CD4-positive, alpha-beta T cell treated with Interleukin-15 for 4 hours (primary cell): ENCODE results near the gene MPRIP.

ENCODE experiments used
- DNase-seq: peaks from one replicate; pipeline ENCODE4 v3.0.0-alpha.2; 2020; ENCODE audit warnings: low spot score

The MPRIP gene

DNA sequence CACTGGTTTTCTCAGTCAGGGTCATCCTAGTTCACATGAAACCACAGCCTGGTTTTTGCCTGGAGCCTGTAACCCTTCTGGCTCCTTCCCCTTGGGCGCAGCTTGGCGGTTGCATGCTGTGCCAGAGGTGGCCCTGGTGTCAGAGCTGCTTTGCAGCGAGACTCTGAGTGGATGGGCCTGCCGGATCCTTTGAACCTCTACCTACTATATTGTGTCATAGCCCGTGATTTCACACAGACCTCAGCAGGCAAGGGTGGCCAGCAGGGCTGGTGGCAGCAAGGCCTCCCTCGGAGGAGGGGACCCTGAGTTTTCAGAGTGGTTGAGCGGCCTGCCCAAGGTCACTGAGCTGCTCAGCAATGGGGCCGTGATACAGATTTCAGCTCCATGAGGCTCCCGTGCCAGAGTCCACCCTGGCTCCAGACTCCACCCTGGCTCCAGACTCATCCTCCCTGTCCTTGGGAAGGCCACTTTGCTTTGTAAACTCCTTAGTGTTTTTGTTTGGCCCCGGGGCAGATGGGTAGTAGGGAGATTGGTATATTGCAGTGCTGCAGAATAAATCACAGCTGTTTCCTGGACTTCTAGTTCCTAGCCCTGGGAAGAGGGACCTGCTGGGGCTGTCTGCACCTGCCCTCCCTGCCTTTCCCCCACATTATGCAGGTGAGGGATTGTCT is 9.7 kb downstream of the MPRIP start:
- DNase-seq, result no peak

DNA sequence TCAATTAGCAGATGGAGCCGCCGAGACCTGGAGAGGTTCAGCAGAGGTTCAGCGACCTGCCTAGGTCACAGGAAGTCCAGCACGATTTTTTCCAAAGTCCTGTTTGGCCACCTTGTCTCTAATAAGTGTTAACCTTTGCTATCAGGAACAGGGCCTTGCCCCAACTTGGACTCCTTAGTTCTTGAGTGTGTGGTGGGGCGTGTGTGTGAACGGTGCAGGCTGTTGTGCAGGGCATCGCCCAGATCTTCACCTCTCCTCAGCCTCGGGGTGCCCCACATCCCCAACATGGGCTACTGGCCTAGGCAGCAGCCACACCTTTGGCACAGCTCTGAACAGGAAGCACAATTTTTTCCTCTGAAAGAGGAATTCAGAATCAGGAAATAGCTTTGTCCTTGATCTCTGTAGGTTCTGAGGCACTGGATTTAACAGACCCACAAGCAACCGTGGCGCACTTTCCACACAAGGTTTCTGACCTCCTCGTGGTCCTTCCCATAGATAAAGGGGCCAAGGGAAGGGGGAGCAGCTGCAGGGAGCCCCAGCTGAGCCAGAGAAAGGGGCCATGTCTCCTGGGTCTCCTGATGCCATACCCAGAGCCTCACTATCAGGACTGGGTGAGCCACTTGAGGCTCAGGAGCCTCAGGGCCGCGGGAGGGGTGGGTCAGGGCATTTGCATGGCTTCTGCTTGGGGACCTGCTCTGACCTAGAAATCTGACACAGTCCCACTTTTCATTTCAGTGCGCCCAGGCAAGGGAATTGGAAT is 10.4 kb downstream of the MPRIP start:
- DNase-seq, result no peak

DNA sequence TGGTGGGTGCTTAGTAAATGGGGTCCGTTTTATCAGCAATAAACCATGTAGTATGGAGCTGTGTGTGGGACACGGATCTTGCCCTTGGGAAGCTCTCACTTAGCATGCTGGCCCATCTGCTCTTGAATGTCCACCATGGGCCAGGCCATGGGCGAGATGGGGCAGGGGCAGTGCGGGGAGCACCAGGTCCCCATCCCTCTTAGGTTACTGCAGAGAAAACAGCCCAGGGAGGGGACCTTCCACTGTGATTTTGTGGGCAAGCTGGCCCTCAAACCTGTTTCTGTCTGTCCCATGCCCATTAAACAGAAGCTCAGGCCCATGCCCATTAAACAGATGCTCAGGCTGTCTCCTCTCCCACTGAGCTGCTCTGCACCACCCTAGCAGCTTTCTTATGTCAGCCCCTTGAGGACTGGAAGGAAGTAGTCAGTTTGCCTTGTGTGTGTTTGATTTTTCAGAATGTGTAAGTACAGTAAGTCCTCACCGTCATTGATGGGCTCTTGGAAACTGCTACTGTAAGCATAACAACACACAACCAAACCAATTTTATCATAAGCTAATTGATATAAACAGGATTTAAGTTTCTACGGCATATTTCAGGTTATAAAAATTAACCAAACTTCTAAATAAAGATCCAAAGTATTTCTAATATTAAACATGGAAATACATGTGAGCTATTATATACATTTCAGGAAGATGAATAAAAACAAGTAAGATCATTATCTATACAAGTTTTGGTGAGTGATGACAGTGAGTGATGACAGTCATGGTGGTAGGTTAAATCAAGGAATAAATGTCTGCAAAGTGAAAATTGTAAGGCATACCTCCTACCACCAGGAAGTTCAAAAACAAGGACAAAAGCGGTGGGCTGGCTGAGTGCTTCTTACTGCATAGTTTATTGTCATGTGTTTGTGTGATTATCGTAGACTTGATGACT is 11.5 kb downstream of the MPRIP start:
- no peak for DNase-seq

DNA sequence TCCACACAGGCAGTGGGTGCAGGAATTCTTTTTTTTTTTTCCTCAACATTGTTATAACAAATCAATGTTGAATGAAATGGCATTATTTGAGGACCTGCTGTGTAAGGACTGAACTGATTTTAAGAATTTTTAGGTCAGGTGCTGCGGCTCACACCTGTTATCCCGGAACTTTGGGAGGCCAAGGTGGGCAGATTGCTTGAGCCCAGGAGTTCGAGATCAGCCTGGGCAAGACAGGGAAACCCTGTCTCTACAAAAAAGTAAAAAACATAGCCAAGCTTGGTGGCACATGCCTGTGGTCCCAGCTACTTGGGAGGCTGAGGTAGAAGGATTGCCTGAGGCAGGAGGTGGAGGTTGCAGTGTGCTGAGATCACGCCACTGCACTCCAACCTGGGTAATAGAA is 12.4 kb downstream of the MPRIP start:
- no peak for DNase-seq

DNA sequence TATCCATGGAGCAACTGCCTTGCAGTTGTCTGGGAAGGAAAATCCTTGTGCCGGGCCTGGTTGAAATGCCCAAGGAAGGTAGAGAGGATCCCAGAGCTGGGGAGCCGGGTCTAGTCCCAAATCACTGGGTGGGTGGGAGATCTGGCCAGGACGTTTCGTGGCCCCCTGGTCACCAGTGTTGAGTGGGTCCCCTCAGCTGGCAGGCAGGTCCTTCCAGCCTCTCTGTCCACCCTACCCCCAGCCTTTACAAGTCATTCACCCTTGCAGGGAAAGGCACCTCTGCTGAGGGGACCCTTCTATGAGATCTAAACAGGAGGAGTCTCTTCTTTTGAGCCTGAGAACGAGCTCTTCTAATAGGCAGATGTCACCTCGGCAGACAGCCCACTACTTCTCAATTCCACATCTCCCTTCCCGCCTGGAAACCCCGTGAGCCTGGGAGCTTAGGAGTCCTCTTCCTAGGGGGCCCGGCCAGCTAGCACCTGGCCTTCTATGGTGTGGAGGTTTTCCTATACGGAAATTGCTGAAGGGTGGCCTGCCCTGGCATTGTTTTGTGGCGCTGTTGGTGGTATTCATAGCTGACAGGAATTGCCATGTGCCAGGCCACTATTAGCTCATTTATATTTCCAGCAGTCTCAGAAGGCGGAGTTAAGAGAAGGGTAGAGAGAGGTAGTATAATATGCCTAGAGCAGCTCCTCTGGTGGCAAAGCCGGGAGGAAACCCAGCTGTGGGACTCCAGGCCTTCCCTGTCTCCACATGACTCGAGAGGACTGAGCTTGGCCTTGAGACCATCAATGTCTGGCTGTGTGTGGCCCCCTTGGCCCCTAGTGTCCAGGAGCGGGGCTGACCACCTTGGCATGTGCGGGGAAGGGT is 13.3 kb downstream of the MPRIP start:
- DNase-seq, result no peak

DNA sequence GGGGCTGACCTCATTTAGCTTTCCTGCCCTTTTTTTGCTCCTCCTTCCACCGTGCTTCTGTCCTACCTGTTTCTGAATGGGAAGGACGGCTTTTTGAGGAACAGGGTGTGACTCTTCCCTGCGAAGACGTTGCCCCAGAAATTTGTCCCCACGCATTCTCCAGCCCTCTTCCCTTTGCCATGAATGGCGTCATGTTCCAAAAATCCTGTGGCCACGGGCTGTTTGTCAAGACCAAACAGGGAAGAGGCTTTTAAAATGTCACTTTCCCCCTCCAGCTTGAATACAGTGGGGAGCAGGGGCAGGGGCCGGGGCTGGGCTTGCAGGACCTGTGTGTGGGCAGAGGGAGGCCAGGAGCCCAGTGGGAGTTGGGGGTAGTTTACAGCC is 13.9 kb downstream of the MPRIP start:
- DNase-seq, result no peak

DNA sequence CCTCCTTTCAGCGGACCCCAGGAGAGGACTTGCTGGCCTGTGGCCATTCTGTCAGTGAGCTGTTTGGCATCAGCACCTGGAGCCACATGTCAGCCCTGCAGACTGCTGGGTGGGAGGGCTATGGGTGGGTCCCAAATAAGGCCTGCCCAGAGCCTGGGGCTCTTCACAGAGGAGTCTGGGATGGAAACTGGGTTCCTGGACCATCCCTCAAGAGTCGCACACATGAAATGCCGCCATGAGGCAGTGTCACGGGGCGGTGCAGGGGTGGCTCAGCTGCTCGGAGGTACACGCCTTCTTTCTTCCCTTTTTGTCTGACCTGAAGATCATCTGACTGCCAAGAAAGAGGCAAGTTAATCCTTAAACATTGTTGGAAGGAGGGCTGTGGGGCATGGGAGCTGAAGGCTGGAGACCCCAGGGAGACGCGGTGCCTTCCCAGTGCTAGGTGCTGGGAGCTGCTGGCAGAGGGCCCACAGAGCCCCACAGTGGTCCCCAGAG is 14.8 kb downstream of the MPRIP start:
- no peak for DNase-seq

DNA sequence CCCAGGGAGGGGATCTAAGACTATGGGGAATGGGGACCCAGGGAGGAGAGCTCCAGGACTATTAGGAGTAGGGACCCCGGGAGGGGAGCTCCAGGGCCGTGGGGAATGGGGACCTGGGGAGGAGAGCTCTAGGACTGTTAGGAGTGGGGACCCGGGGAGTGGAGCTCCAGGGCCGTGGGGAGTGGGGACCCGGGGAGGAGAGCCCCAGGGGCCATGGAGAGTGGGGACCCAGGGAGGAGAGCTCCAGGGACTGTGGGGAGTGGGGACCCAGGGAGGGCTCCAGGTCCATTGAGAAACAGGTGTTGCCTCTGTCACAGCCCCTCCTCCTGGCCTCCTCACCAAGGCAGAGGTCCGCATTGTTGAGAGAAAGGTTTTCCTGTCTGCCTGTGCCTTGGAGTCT is 16.0 kb downstream of the MPRIP start:
- no peak for DNase-seq

DNA sequence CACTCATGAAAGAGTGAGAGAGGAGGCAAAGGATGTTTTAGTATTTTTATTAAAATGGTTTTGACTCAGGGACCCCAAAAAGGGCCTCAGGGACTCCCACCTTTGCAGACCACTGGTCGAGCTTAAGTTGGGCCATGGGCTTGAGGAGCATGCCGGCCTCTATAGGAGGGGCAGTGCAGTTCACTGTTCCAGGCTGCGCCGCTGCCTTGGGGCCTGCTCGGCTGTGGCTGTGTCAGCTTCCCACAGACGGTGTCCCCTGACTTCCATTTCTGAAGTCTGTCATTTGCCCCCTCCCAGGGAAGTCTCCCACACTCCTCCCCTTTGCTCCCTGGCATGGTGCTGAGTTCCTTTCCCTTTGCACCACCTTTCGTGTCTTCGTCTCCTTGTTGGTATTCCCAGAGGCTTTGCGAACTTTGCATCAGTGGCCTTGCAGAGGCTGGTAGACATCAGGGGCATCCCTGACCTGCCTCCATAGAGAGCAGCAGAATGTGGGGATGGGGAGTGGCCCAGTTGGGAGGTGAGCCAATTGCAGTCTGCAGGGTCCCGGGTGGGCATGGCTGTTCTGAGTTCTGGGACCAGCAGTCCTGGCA is 17.1 kb downstream of the MPRIP start:
- no peak for DNase-seq

DNA sequence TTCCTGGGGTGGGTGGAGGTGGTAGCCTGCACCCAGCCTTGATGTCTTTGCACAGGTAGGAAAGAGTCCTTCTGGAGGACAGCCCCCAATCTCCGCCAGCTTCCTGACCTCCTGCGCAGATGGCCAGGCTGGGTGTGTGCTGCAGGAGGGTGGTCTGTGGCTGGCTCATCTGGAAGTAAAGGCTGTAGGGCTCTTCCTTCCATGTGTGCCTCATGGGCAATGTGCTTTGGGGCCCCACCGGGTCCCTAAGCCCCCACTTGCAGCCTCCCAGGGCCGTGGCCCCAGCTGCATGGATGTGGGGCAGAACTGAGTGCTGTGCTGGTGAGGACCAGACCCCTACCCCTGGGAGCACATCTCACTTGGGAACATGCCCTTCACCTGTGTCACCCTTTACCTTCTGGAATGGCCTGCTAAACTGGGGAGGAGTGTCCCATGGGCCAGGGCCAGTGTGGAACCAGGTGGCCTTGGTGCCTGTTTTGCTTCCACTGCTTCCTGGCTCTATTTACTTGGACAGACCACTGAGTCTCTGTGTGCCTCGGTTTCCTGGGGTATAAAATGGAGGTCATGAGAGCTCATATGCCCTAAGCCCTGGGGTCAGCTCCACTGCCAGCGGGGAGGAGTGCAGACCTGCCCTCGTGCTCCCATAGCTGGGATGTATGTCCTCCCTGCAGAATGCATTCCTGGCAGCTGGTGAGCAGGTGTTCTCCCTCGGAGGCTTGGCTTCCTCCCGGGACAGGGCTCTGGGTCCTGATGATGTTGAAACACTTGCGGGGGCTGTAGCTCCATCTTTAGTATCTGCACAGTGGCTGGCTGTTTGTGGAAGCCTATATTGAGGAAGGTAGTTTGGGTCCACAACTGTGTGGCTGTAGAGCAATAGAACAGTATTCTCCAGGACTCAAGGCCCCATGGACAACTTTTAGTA is 18.0 kb downstream of the MPRIP start:
- DNase-seq, result no peak

DNA sequence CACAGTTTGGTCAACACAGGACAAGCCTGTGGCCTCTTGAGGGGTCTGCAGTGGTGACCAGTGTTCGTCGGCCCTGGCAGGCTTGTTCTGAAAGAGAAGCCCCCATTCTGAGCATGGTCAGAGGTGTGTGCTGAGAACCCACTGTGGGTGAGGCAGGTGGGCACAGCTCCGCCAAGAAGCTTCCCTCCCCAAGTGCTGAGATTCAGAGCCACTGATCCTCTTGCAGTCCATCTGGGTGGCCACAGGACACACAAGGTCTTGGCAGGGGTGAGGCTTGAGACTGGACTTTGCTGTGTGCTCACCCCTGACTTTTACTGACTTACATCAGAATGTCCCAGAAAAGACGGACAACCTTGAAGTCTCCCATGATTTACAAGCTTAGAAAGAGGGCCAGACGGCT is 18.7 kb downstream of the MPRIP start:
- DNase-seq, result no peak

DNA sequence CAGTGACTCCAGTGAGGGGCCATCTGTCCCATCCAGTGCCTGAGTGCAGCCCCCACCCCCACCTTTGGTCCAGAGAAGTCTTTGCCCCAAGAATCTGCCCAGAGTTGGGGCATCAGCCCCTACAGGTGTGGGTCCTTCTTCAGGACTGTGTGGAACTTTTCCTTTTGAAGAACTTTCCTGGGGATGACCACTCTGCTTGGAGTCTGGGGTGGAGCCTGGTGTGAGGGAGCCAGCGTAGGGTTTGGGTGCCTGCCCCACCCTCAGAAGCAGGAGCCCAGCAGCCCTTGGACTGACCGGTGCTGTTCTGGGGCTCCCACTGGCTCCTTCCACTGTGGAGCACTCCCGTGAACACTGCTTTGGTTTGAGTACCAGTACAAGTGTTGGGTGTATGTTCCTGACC is 19.3 kb downstream of the MPRIP start:
- DNase-seq, result no peak

DNA sequence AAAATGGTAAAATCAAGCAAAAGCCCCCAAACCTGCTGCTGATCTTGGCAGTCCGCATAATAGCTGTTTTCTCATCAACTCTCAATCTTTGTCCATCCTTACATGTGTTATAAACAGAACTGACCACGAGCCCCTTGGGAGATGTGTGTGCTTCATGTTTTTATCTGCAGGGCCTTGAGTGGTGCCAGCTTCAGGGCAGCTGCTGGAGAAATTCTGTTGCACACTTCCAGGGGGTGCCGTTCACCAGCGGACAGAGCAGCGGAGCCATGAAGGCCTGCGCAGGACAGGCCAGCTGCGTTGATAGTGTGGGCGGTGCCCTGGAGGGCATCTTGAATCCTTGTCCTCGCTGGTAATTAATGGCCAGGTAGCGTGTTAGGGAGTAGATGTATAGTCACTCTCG is 20.1 kb downstream of the MPRIP start:
- DNase-seq, result no peak

DNA sequence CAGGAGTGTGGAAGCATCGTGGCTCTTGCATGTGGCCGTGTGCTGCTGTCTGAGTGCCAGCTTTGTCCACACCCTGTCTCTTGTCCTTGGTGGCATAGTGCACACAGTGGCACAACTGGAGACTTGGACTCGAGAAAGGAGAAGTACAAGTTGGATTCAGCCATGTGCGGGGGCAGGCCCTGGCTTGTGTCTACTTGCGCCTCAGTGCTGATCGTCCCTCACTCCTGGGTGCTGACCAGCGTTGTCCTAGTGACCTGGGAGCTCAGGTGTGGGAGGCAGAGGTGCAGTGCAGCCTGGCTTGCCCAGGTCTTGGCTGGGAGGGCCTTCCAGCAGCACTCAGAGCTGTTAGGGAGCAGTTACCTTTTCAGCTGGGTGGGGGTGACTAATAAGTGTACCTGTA is 20.6 kb downstream of the MPRIP start:
- no peak for DNase-seq

DNA sequence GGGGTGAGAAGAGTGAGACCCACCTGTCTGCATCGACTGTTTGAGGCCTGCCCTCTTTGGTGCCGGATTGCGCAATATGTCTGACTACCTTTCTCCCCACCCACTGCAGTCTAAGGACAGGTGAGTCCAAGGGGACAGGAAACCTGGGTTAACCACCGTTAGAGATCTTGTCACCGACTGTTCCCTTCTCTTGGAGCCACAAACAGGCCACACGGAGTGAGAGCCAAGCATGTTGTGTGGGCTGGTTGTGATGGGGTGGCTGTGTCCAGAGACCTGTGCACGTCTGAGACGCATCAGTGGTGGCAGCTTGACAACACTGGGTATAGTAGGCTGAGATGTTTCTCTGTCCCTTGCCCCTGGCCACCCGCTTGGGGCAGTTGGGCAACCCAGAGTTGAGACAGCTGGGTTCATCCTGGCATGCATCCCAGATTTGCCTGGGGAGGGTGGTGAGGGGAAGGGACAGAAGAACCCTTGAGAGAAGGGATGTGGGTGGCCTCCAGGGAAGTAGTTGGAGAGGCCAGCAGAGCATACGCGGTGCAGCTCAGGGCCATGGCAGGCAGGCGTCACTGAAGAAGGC is 21.4 kb downstream of the MPRIP start:
- DNase-seq, result no peak

DNA sequence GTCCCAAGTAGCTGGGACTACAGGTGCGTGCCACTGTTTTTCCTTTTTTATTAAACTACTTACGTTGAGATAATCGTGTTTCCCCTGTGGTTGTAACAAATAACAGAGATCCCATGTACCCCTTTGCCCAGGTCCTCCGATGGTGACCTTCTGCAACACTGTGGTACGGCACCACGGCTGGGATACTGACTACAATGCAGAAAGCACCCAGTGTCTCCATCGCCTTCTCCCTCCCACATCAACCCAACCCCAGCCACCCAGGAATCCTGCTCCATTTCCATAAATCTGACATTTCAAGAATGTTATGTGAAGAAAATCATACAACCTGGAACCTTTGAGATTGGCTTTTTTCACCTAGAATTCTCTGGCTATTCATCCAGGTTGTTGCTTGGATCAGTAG is 22.1 kb downstream of the MPRIP start:
- no peak for DNase-seq

DNA sequence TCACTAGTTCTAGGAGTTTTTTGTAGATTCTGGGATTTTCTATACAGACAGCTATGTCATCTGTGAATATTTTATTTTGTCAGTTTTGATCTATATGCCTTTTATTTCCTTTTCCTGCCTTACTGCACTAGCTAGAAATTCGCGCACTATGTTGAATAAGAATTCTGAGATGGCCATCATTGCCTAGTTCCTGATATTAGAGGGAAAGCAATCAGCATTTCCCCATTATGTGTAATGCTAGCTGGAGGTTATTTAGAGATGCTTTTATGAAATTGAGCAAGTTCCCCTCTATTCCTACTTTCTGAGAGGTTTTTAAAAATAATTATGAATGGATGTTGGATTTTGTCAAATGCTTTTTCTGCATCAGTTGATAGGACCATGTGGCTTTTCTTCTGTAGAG is 23.8 kb downstream of the MPRIP start:
- DNase-seq, result no peak

DNA sequence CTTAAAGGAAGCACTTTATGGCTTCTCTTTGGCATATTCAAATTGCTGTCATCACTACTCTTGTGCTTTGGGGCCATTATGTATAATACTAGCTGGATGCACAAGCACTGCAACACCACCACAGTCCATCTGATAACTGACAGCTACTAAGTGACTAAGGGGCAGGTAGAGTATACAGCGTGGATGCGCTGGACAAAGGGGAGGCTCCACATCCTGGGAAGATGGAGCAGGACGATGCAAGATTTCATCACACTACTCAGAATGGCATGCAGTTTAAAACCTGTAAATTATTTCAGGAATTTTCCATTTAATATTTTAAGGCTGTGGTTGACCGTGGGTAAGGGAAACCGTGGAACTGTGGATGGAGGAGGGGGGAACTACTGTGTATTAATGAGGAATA is 25.0 kb downstream of the MPRIP start:
- DNase-seq, result no peak

DNA sequence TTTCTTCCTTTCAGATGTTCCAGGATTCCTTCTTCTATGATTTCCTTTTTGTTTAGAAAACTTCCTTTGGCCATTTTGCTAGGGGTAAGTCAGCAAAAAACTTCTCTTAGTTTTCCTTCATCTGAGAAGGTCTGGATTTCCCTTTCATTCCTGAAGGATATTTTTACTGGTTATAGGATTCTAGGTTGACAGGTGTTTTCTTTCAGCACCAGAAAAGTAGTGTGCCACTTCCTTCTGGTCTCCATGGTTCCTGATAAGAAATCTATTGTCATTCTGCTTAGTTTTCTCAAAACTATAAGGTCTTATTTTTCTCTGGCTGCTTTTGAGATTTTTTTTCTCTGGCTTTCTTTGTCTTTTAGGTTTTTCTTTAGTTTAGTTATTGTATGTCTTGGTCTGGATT is 27.6 kb downstream of the MPRIP start:
- DNase-seq, result no peak

DNA sequence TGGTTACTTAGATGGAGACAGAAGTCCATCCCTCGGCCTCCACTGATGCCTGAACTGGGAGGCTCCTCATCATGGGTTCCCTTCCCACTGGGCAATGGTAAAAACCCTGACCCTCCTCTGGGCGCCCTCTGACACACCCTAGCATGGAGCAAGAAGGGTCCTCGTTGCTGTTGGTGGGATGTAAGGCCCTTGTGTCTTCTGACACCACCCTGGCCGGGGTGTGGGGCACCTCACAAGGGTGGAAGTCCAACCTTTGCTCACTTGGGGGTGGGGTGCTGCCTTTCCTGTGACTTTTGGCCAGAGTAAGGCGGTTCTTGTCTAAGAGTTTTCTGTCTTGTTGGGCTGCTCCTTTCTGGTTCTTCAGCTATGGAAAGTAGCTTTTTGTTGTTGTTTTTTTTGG is 28.7 kb downstream of the MPRIP start:
- DNase-seq, result no peak
